Measurements from ENCODE around the gene RNU2-63P. TPM values are rescaled to one million over a fixed set of nuclear protein-coding genes. Genes with fewer than 3 reads are reported as not detected.

RNU2-63P gene
- total RNA-seq (10 to 100 TPM in 1 of 2 donors, not detected in 1; 30.7 TPM), polyA plus RNA-seq (ENCODE audit: insufficient read length in 2 of 2) (not detected)
- long read RNA-seq, donor 1 = 0 reads
- long read RNA-seq, donor 2 = 0 reads
- long read RNA-seq, donor 3 = 0 reads
- long read RNA-seq, donor 4, partial matches to known transcripts = 0 of 4 reads
- long read RNA-seq, donor 4, other reads (novel, unspliced or antisense) = 0 of 4 reads

GRCh38 chr2:88016086-88016959 lies at the start of gene RNU2-63P:
Gene RNU2-63P, minus strand, starts transcription at chr2:88016547.
- H3K36me3 ChIP-seq (ENCODE audit: control insufficient read depth, insufficient read depth, low read length) = peaks cover 2% of the 10 kb centered on the region

GRCh38 chr2:88061295-88061694 lies 44.9 kb upstream of the RNU2-63P start:
- no peak overlapping the region for H3K27ac ChIP-seq (ENCODE audit: low read depth, low read length)
- WGBS (ENCODE audit: insufficient coverage) = no CpG with 5 or more reads among the region's 3 CpGs
- no peaks in the 10 kb centered on the region for H3K27me3 ChIP-seq (ENCODE audit: control insufficient read depth, insufficient read depth, low read length)

More at GRCh38 chr2:88016086-88016959, at the start of gene RNU2-63P:
- H3K4me3 ChIP-seq (ENCODE audit: low read depth, low read length) = peak within 1 kb of the TSS; percentile 74
- peak; percentile 58 to 93 (median 76) for DNase-seq (ENCODE audit: low read depth in 4 of 6, low spot score in 6 of 6)
- H3K27ac ChIP-seq (ENCODE audit: low read depth, low read length) = peak within 1 kb of the TSS; percentile 84
- H3K4me1 ChIP-seq (ENCODE audit: control insufficient read depth, insufficient read depth, low read length) = peaks cover 12% of the 10 kb centered on the region
- H3K9me3 ChIP-seq (ENCODE audit: control insufficient read depth, insufficient read depth, low read length) = no peaks in the 10 kb centered on the region
- 10% methylated on average over 28 of the region's 34 CpGs for WGBS (ENCODE audit: insufficient coverage)
- no peaks in the 10 kb centered on the region for H3K27me3 ChIP-seq (ENCODE audit: control insufficient read depth, insufficient read depth, low read length)

GRCh38 chr2:88060907-88061275 lies 44.5 kb upstream of the RNU2-63P start:
- Histone ChIP-seq H3K4me3 (ENCODE audit: low read depth, low read length) (no peak overlapping the region), H3K27ac (ENCODE audit: low read depth, low read length) (no peak overlapping the region), H3K9me3 (ENCODE audit: control insufficient read depth, insufficient read depth, low read length) (no peaks in the 10 kb centered on the region), H3K36me3 (ENCODE audit: control insufficient read depth, insufficient read depth, low read length) (no peaks in the 10 kb centered on the region), H3K4me1 (ENCODE audit: control insufficient read depth, insufficient read depth, low read length) (peaks cover 6% of the 10 kb centered on the region), H3K27me3 (ENCODE audit: control insufficient read depth, insufficient read depth, low read length) (no peaks in the 10 kb centered on the region)
- WGBS (ENCODE audit: insufficient coverage) = no CpG with 5 or more reads among the region's 2 CpGs
- no peak for DNase-seq (ENCODE audit: low read depth in 4 of 6, low spot score in 6 of 6)

More at GRCh38 chr2:88061295-88061694, 44.9 kb upstream of the RNU2-63P start:
- peaks cover 2% of the 10 kb centered on the region for H3K4me1 ChIP-seq (ENCODE audit: control insufficient read depth, insufficient read depth, low read length)
- DNase-seq (ENCODE audit: low read depth in 4 of 6, low spot score in 6 of 6) = no peak
- H3K4me3 ChIP-seq (ENCODE audit: low read depth, low read length) = no peak overlapping the region
- no peaks in the 10 kb centered on the region for H3K36me3 ChIP-seq (ENCODE audit: control insufficient read depth, insufficient read depth, low read length)
- H3K9me3 ChIP-seq (ENCODE audit: control insufficient read depth, insufficient read depth, low read length) = no peaks in the 10 kb centered on the region

DNA sequence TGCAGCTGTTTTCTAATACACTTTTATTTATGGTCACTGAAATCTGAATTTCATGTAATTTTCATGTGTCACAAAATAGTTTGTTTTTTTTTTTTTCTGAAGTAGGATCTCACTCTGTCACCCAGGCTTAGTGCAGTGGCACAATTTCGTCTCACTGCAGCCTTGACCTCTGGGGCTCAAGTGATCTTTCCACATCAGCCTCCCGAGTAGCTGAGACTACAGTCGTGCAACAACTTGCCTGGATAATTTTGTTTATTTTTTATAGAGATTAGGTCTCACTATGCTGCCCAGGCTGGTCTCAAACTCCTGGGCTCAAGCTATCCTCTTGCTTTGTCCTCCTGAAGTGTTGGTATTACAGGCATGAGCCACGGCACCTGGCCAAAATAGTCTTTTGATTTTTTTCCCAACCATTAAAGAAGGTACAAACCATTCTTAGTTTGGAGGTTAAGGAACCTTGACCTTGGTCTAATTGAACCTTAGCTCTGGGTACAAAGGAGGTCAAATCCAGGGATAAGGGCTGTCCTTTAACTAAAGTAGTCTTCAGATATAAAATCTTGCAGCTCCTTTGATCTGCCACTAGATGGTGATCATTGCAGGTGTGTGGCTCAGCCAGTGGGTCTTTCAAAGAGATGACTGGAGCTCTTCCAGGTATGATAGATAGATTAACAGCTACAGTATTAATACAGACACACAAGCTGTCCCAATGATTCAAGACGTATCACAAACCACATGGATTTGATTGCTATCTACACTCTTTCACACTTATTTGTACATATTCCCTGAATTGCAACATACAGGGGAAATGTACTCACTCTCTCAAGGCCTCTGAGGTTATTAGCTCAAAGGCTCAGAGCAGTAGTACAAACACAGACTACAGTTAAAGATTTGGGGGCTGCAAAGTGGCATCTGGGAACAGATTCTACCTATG lies 43.9 kb upstream of the RNU2-63P start:
- WGBS (ENCODE audit: insufficient coverage) = 50% methylated on average over 1 of the region's 5 CpGs
- Histone ChIP-seq H3K9me3 (ENCODE audit: control insufficient read depth, insufficient read depth, low read length) (no peaks in the 10 kb centered on the region), H3K4me1 (ENCODE audit: control insufficient read depth, insufficient read depth, low read length) (peaks cover 8% of the 10 kb centered on the region), H3K36me3 (ENCODE audit: control insufficient read depth, insufficient read depth, low read length) (no peaks in the 10 kb centered on the region), H3K27ac (ENCODE audit: low read depth, low read length) (no peak overlapping the region), H3K27me3 (ENCODE audit: control insufficient read depth, insufficient read depth, low read length) (no peaks in the 10 kb centered on the region), H3K4me3 (ENCODE audit: low read depth, low read length) (no peak overlapping the region)
- DNase-seq (ENCODE audit: low read depth in 4 of 6, low spot score in 6 of 6) = peak in 2 of 6 donors; percentile 58 to 82

GRCh38 chr2:88058191-88058590 lies 41.8 kb upstream of the RNU2-63P start:
- 93% methylated on average over 3 of the region's 5 CpGs for WGBS (ENCODE audit: insufficient coverage)
- Histone ChIP-seq H3K4me3 (ENCODE audit: low read depth, low read length) (no peak overlapping the region), H3K9me3 (ENCODE audit: control insufficient read depth, insufficient read depth, low read length) (no peaks in the 10 kb centered on the region), H3K36me3 (ENCODE audit: control insufficient read depth, insufficient read depth, low read length) (no peaks in the 10 kb centered on the region), H3K4me1 (ENCODE audit: control insufficient read depth, insufficient read depth, low read length) (peaks cover 13% of the 10 kb centered on the region), H3K27ac (ENCODE audit: low read depth, low read length) (no peak overlapping the region), H3K27me3 (ENCODE audit: control insufficient read depth, insufficient read depth, low read length) (no peaks in the 10 kb centered on the region)
- DNase-seq (ENCODE audit: low read depth in 4 of 6, low spot score in 6 of 6) = no peak

GRCh38 chr2:88057437-88057844 lies 41.1 kb upstream of the RNU2-63P start:
- peaks cover 13% of the 10 kb centered on the region for H3K4me1 ChIP-seq (ENCODE audit: control insufficient read depth, insufficient read depth, low read length)
- no peak for DNase-seq (ENCODE audit: low read depth in 4 of 6, low spot score in 6 of 6)
- no peak overlapping the region for H3K4me3 ChIP-seq (ENCODE audit: low read depth, low read length)
- H3K27ac ChIP-seq (ENCODE audit: low read depth, low read length) = no peak overlapping the region
- H3K27me3 ChIP-seq (ENCODE audit: control insufficient read depth, insufficient read depth, low read length) = no peaks in the 10 kb centered on the region
- H3K9me3 ChIP-seq (ENCODE audit: control insufficient read depth, insufficient read depth, low read length) = no peaks in the 10 kb centered on the region
- WGBS (ENCODE audit: insufficient coverage) = 100% methylated on average over 1 of the region's 4 CpGs
- no peaks in the 10 kb centered on the region for H3K36me3 ChIP-seq (ENCODE audit: control insufficient read depth, insufficient read depth, low read length)

DNA sequence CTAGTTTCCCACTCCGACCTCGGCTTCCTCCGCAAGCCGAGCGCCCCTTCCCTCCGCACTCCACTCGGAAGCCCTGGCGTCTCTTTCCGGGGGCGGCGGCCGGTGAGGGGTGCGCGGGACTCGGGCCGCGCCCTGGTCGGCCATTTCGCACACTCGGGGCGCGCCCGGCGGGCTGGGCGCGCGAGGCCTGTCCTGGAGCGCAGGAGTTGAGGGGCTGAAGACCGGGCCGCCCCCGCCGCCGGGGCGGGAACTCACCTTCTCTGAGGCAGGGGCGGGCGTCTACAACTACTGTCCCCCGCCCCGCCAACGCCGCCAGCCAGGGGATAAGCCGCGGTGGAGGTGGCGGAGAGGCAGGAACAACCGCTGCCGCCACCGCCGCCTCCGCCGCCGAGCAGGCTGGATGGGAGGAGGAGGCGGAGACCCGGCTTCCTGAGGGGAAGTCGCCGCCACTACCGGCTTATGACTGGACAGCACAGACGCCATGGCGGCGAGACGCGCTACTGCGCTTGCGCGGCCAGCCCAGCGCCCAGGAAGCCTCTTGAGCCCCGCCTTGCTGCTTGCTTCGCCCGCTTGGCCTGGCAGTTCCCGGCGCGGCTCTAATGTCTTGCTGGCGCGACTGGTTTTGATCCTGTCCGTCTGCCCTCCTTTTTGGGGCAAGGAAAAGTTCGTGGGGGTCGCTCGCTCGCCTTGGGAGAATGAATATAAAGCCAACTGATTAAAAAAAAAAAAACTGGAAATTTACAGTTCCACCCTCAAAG lies 39.2 kb upstream of the RNU2-63P start, which contains the start of gene KRCC1:
TSS of gene KRCC1 (minus strand) at position 413 of the 758 bp plus-strand sequence. CDS start 27,220 bp downstream, outside the sequence.
- peak within 1 kb of the TSS; percentile 84 for H3K4me3 ChIP-seq (ENCODE audit: low read depth, low read length)
- peak; percentile 85 to 98 (median 90) for DNase-seq (ENCODE audit: low read depth in 4 of 6, low spot score in 6 of 6)
- under 1% methylated on average over 74 of the region's 77 CpGs for WGBS (ENCODE audit: insufficient coverage)
- peak within 1 kb of the TSS; percentile 94 for H3K27ac ChIP-seq (ENCODE audit: low read depth, low read length)
- H3K27me3 ChIP-seq (ENCODE audit: control insufficient read depth, insufficient read depth, low read length) = no peaks in the 10 kb centered on the region
- H3K4me1 ChIP-seq (ENCODE audit: control insufficient read depth, insufficient read depth, low read length) = peaks cover 13% of the 10 kb centered on the region
- no peaks in the 10 kb centered on the region for H3K36me3 ChIP-seq (ENCODE audit: control insufficient read depth, insufficient read depth, low read length)
- no peaks in the 10 kb centered on the region for H3K9me3 ChIP-seq (ENCODE audit: control insufficient read depth, insufficient read depth, low read length)

DNA sequence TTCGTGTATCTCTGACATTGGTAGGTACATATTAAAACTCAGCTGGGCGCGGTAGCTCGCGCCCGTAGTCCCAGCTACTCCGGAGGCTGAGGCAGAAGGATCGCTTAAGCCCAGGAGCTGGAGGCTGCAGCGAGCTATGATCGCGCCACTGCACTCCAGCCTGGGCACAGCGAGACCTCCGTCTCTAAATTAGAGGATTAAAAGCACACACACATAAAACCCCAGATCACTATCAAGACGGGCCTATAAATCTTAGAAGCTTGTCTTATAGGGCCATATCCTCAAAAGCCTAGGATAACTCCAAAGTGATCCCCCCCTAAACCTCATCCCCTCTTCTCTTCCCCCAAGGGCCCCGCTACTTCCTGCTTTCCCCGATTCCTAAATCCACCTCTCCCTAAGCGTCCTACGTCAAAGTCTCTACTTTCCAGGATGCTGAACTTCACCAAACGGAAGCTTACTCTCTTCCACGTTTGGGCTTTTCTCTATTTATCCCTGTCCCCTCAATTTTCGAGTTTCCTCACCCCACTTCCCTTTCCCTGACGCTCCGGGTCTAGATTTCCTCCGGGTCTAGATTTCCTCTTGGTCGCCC lies 38.5 kb upstream of the RNU2-63P start:
- Histone ChIP-seq H3K9me3 (ENCODE audit: control insufficient read depth, insufficient read depth, low read length) (no peaks in the 10 kb centered on the region), H3K27ac (ENCODE audit: low read depth, low read length) (peak overlapping the region; percentile 94), H3K4me3 (ENCODE audit: low read depth, low read length) (peak overlapping the region; percentile 84), H3K36me3 (ENCODE audit: control insufficient read depth, insufficient read depth, low read length) (no peaks in the 10 kb centered on the region), H3K4me1 (ENCODE audit: control insufficient read depth, insufficient read depth, low read length) (peaks cover 13% of the 10 kb centered on the region), H3K27me3 (ENCODE audit: control insufficient read depth, insufficient read depth, low read length) (no peaks in the 10 kb centered on the region)
- 26% methylated on average over 20 of the region's 25 CpGs for WGBS (ENCODE audit: insufficient coverage)
- no peak for DNase-seq (ENCODE audit: low read depth in 4 of 6, low spot score in 6 of 6)

Measured in spinal cord (tissue), 10 donors.